SW 1271 (cell line): Measurements from ENCODE around the gene CD247.

Experiments
- DNase-seq, 2 experiments: peaks; one replicate each; lab custom pipeline; 2025; lab: John Stamatoyannopoulos, UW

The CD247 gene

GRCh38 chr1:167489571-167490340 lies 28.6 kb downstream of the CD247 start:
- no peak for DNase-seq

- no peak for DNase-seq
Observed at GRCh38 chr1:167488786-167489185, 29.5 kb downstream of the CD247 start.

GRCh38 chr1:167487614-167488013 lies 30.7 kb downstream of the CD247 start:
- no peak for DNase-seq

GRCh38 chr1:167486090-167486824 lies 32.1 kb downstream of the CD247 start:
- DNase-seq, result no peak

GRCh38 chr1:167484726-167485502 lies 33.4 kb downstream of the CD247 start:
- DNase-seq, result no peak

GRCh38 chr1:167483790-167484189 lies 34.5 kb downstream of the CD247 start:
- DNase-seq, result no peak

- DNase-seq, result no peak
Observed at GRCh38 chr1:167482184-167482583, 36.1 kb downstream of the CD247 start.

- DNase-seq, result no peak
Observed at GRCh38 chr1:167479331-167479979, 38.9 kb downstream of the CD247 start.

GRCh38 chr1:167477986-167478385 lies 40.3 kb downstream of the CD247 start:
- no peak for DNase-seq

- no peak for DNase-seq
Observed at GRCh38 chr1:167476061-167476460, 42.3 kb downstream of the CD247 start.

GRCh38 chr1:167474191-167474641 lies 44.1 kb downstream of the CD247 start:
- DNase-seq, result no peak

GRCh38 chr1:167473761-167474160 lies 44.6 kb downstream of the CD247 start:
- no peak for DNase-seq

GRCh38 chr1:167472752-167473521 lies 45.4 kb downstream of the CD247 start:
- DNase-seq, result no peak

- DNase-seq, result no peak
Observed at GRCh38 chr1:167471568-167471967, 46.8 kb downstream of the CD247 start.

GRCh38 chr1:167469280-167469965 lies 48.9 kb downstream of the CD247 start:
- DNase-seq, result no peak

- DNase-seq, result no peak
Observed at GRCh38 chr1:167467752-167468151, 50.6 kb downstream of the CD247 start.

- no peak for DNase-seq
Observed at GRCh38 chr1:167467126-167467710, 51.1 kb downstream of the CD247 start.

- DNase-seq, result no peak
Observed at GRCh38 chr1:167465743-167466142, 52.6 kb downstream of the CD247 start.

- DNase-seq, result no peak
Observed at GRCh38 chr1:167465018-167465417, 53.3 kb downstream of the CD247 start.

GRCh38 chr1:167463875-167464575 lies 54.3 kb downstream of the CD247 start:
- no peak for DNase-seq
